Stomach (tissue), 4 donors: Measurements from ENCODE around the gene MED13L.

Source experiments
- CTCF ChIP-seq, 7 experiments: fragments of 450-650 bp in 4 of 7; fragments of 200-600 bp in 3 of 7; sonication (generic) in 3 of 7; IDR thresholded peaks; one replicate each; pipeline ENCODE4 v1.5.1; 2016 to 2019; ENCODE audit warnings: antibody characterized with exemption in 7 of 7, control low read depth in 2 of 7, mild to moderate bottlenecking in 1 of 7
- POLR2A ChIP-seq, 4 donors: fragments of 450-650 bp; IDR thresholded peaks; one replicate each; pipeline ENCODE4 v1.6.1; 2016; ENCODE audit warnings: antibody characterized with exemption in 4 of 4, control low read depth in 2 of 4, mild to moderate bottlenecking in 1 of 4, moderate library complexity in 1 of 4

GRCh38 chr12:116261525-116262100, 15.9 kb downstream of the MED13L start:
- TF ChIP-seq POLR2A (IDR thresholded peaks at IDR 0.05): no peak
- no peak for TF ChIP-seq CTCF (IDR thresholded peaks at IDR 0.05)
